B cell (primary cell): ENCODE results near the gene CUEDC2. TPM values are rescaled to one million over a fixed set of nuclear protein-coding genes. Genes with fewer than 3 reads are reported as not detected.

Experiments
- ATAC-seq: fragments of 200-7000 bp; cut with Tn5 transposase; one replicate; pipeline ENCODE4 v1.10.0; 2021; ENCODE audit warnings: low read depth, mild to moderate bottlenecking, moderate number of reproducible peaks, moderate library complexity
- CTCF ChIA-PET: fragments of 350-600 bp; sonication (Branson Sonifier 250); formaldehyde crosslinking; loops from one replicate; lab custom pipeline; 2021; ENCODE audit warnings: antibody characterized with exemption, inconsistent platforms; lab: Charles Lee
- POLR2A ChIA-PET: fragments of 350-600 bp; sonication (Branson Sonifier 250); formaldehyde crosslinking; loops from one replicate; lab custom pipeline; 2021; ENCODE audit warnings: antibody characterized with exemption; lab: Charles Lee
- DNase-seq: peaks from one replicate; pipeline ENCODE4 v3.0.0; 2013
- H2AFZ ChIP-seq: 2 replicates; pipeline ENCODE4 v1.6.1; 2012; ENCODE audit warnings: mild to moderate bottlenecking, low read depth, low read length; ENCODE audit not compliant: insufficient read depth, poor library complexity, severe bottlenecking
- H3K27ac ChIP-seq, 2 donors: 1 replicate in 1 of 2; 2 replicates in 1 of 2; pipeline ENCODE4 v1.5.1; 2012 to 2013; ENCODE audit warnings: low read length in 2 of 2, mild to moderate bottlenecking in 2 of 2, moderate library complexity in 1 of 2
- H3K27me3 ChIP-seq, 4 experiments: fragments of 200-600 bp in 1 of 4; sonication (generic) in 1 of 4; replicated peaks in 1 of 4; 1 replicate in 2 of 4; 2 replicates in 2 of 4; pipeline versions ENCODE4 v1.6.1 to v1.7.0; 2013 to 2016; ENCODE audit warnings: low read length in 3 of 4, mild to moderate bottlenecking in 2 of 4, mixed read lengths in 1 of 4, moderate library complexity in 1 of 4; ENCODE audit not compliant: insufficient read depth in 4 of 4, control insufficient read depth in 3 of 4; ENCODE audit errors: control extremely low read depth in 1 of 4
- H3K36me3 ChIP-seq, 2 experiments: replicated peaks in 1 of 2; 1 replicate in 1 of 2; 2 replicates in 1 of 2; pipeline versions ENCODE4 v1.6.1 to v1.7.1; 2013; ENCODE audit warnings: low read length in 1 of 2; ENCODE audit not compliant: insufficient read depth in 2 of 2, control insufficient read depth in 1 of 2; ENCODE audit errors: control extremely low read depth in 1 of 2, extremely low read depth in 1 of 2
- H3K4me1 ChIP-seq, 2 donors: fragments of 200-600 bp in 1 of 2; sonication (generic) in 1 of 2; 1 replicate in 1 of 2; 2 replicates in 1 of 2; pipeline versions ENCODE4 v1.5.1 to v1.6.1; 2013 to 2017; ENCODE audit warnings: low read length in 2 of 2; ENCODE audit not compliant: control insufficient read depth in 2 of 2, insufficient read depth in 2 of 2
- H3K4me2 ChIP-seq: replicated peaks from 2 replicates; pipeline ENCODE3; 2012; ENCODE audit warnings: mild to moderate bottlenecking, low read depth, low read length; ENCODE audit not compliant: poor library complexity, severe bottlenecking
- H3K4me3 ChIP-seq, 5 experiments: fragments of 200-600 bp in 1 of 5; sonication (generic) in 1 of 5; 1 replicate in 3 of 5; 2 replicates in 2 of 5; pipeline versions ENCODE4 v1.5.1 to v1.7.0; 2011 to 2016; ENCODE audit warnings: low read length in 4 of 5, mild to moderate bottlenecking in 4 of 5, low read depth in 2 of 5, control low read depth in 1 of 5, moderate library complexity in 1 of 5; ENCODE audit not compliant: insufficient read depth in 1 of 5; ENCODE audit errors: control extremely low read depth in 1 of 5, extremely low read depth in 1 of 5
- H3K79me2 ChIP-seq: fragments of 200-600 bp; sonication (generic); one replicate; pipeline ENCODE4 v1.6.0; 2016; ENCODE audit warnings: low read length; ENCODE audit not compliant: control insufficient read depth, insufficient read depth
- H3K9ac ChIP-seq: fragments of 200-600 bp; sonication (generic); 2 replicates; pipeline ENCODE4 v1.6.1; 2017; ENCODE audit warnings: mild to moderate bottlenecking, low read length, moderate library complexity
- H3K9me3 ChIP-seq, 3 donors: one replicate each; pipeline versions ENCODE4 v1.6.1 to v1.7.1; 2013; ENCODE audit warnings: low read length in 2 of 3; ENCODE audit not compliant: control insufficient read depth in 2 of 3, insufficient read depth in 1 of 3; ENCODE audit errors: control extremely low read depth in 1 of 3
- H4K20me1 ChIP-seq: 2 replicates; pipeline ENCODE4 v1.6.0; 2012; ENCODE audit warnings: mild to moderate bottlenecking, low read length; ENCODE audit not compliant: insufficient read depth, control insufficient read depth, poor library complexity, severe bottlenecking
- H3K27ac Mint-ChIP-seq: one replicate; pipeline ENCODE4 v1.8.0; 2021; ENCODE audit warnings: mixed read lengths
- H3K27me3 Mint-ChIP-seq: one replicate; pipeline ENCODE4 v1.8.0; 2021; ENCODE audit warnings: mixed read lengths
- H3K4me1 Mint-ChIP-seq: one replicate; pipeline ENCODE4 v1.8.0; 2021; ENCODE audit warnings: mixed read lengths
- H3K4me3 Mint-ChIP-seq: one replicate; pipeline ENCODE4 v1.8.0; 2021; ENCODE audit warnings: mixed read lengths
- H3K9me3 Mint-ChIP-seq: one replicate; pipeline ENCODE4 v1.8.0; 2022; ENCODE audit warnings: mixed read lengths; ENCODE audit not compliant: insufficient read depth
- EZH2 ChIP-seq: IDR thresholded peaks from 2 replicates; pipeline ENCODE4 v1.6.1; 2012; ENCODE audit warnings: borderline replicate concordance, low read depth, mild to moderate bottlenecking, moderate library complexity, low read length; ENCODE audit not compliant: insufficient read depth, poor library complexity, severe bottlenecking
- WGBS: methylation state at CpG from one replicate; pipeline ENCODE4 v1.1.5; 2013; ENCODE audit warnings: missing lambda C conversion rate; ENCODE audit not compliant: insufficient coverage; 5-methylcytosine and 5-hydroxymethylcytosine counted together
- intact Hi-C: fragments of 100-400 bp; cut with micrococcal nuclease; formaldehyde crosslinking; loops from one replicate; pipeline ENCODE4 v1.10.0; 2022
- polyA plus RNA-seq: library from polyadenylated mRNA; depleted of rRNA; stranded (reverse); fragments of >200 nt; gene quantifications from 2 replicates; pipeline ENCODE4 v1.2.3, GENCODE V29; 2012
- small RNA-seq: library from RNA; depleted of rRNA; stranded (forward); fragments of <200 nt; gene quantifications from one replicate; pipeline ENCODE3, GENCODE V24; 2012; ENCODE audit warnings: low replicate concordance, low read depth; ENCODE audit not compliant: insufficient read length
- total RNA-seq, 2 donors: library from RNA; stranded (reverse); fragments of 120-200 nt in 1 of 2; gene quantifications; 1 replicate in 1 of 2; 2 replicates in 1 of 2; pipeline versions ENCODE4 v1.2.3 to v1.2.4, GENCODE V29; 2013 to 2022
- TF ChIP-seq, protein P1 (sequence below): fragments of 200-600 bp; IDR thresholded peaks from one replicate; pipeline ENCODE4 v1.8.0; 2022; ENCODE audit warnings: antibody characterized with exemption, mild to moderate bottlenecking

Gene CUEDC2
- total and polyA plus RNA-seq, 2 donors (not counting 1 experiment from before 2014, with no cell fraction given): 35.6 to 49.4 TPM

DNA sequence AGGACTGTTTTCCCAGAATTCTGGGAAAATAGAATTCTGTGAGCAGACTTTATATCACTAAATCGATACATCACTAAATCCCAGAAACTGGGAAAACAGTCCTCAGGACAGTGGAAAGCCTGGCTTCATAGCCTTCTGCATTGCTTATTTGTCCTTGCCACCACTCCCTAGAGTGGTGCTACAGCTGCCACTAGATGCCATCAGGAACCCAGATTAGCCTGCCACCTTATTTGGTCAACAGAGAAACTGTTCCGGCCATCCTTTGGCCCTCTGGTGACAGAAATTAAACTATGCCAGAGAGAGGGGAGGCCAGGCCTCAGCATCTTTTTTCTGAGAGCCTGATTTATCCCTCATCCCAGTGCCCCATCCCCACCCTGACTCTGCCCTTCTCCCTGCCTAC, 56.5 kb downstream of the CUEDC2 start:
- TF ChIP-seq, protein P1, sequence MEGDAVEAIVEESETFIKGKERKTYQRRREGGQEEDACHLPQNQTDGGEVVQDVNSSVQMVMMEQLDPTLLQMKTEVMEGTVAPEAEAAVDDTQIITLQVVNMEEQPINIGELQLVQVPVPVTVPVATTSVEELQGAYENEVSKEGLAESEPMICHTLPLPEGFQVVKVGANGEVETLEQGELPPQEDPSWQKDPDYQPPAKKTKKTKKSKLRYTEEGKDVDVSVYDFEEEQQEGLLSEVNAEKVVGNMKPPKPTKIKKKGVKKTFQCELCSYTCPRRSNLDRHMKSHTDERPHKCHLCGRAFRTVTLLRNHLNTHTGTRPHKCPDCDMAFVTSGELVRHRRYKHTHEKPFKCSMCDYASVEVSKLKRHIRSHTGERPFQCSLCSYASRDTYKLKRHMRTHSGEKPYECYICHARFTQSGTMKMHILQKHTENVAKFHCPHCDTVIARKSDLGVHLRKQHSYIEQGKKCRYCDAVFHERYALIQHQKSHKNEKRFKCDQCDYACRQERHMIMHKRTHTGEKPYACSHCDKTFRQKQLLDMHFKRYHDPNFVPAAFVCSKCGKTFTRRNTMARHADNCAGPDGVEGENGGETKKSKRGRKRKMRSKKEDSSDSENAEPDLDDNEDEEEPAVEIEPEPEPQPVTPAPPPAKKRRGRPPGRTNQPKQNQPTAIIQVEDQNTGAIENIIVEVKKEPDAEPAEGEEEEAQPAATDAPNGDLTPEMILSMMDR: no peak
- no peak for TF ChIP-seq EZH2
- Histone ChIP-seq H3K36me3 (peaks cover 1 to 63% of the 10 kb centered on the region in 2 experiments), H3K9me3 (no peaks in the 10 kb centered on the region), H3K4me3 (no peak overlapping the region), H4K20me1 (no peaks in the 10 kb centered on the region), H3K4me1 (no peaks in the 10 kb centered on the region), H3K4me2 (no peak overlapping the region), H3K9ac (no peak overlapping the region), H3K79me2 (no peaks in the 10 kb centered on the region), H3K27ac (no peak overlapping the region), H2AFZ (no peak overlapping the region), H3K27me3 (no peaks in the 10 kb centered on the region)
- 93% methylated on average over 2 of the region's 2 CpGs for WGBS
- no peak overlapping the region for H3K27ac Mint-ChIP-seq
- intact Hi-C loops: no loop called here
- ChIA-PET POLR2A (no interaction called here), CTCF (interaction anchor here (1.1 to 1.5 kb wide), 3 partner anchors 13 to 156 kb away, joined by 3 to 4 read pairs (median 4); no protein-coding TSS in a partner anchor)
- no peaks in the 10 kb centered on the region for H3K27me3 Mint-ChIP-seq
- no peaks in the 10 kb centered on the region for H3K9me3 Mint-ChIP-seq
- ATAC-seq: no peak
- H3K4me3 Mint-ChIP-seq: no peak overlapping the region
- no peaks in the 10 kb centered on the region for H3K4me1 Mint-ChIP-seq
- DNase-seq: no peak

DNA sequence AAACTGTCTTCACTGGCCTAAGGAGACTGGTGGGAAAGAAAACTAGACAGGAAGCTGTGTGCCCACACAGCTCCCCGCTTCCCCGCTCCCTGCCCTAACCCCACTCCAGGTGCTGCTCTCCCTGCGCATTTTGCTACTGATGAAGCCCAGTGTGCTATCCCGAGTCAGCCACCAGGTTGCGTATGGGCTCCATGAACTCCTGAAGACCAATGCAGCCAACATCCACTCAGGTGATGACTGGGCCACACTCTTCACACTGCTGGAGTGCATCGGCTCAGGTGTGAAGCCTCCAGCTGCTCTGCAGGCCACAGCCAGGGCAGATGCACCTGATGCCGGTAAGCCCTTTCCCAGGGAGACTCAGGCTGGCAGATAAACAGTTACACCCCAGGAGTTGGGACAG, 57.1 kb downstream of the CUEDC2 start:
- Histone ChIP-seq H2AFZ (no peak overlapping the region), H3K9me3 (no peaks in the 10 kb centered on the region), H3K4me3 (no peak overlapping the region), H3K79me2 (no peaks in the 10 kb centered on the region), H3K9ac (no peak overlapping the region), H3K4me2 (no peak overlapping the region), H4K20me1 (no peaks in the 10 kb centered on the region), H3K27ac (no peak overlapping the region), H3K27me3 (no peaks in the 10 kb centered on the region), H3K36me3 (peaks cover 5 to 64% of the 10 kb centered on the region in 2 experiments), H3K4me1 (no peaks in the 10 kb centered on the region)
- POLR2A ChIA-PET: no interaction called here
- H3K4me3 Mint-ChIP-seq: no peak overlapping the region
- no peaks in the 10 kb centered on the region for H3K9me3 Mint-ChIP-seq
- DNase-seq (peak; percentile 27), ATAC-seq (no peak)
- CTCF ChIA-PET: interaction anchor here (0.7 to 1.1 kb wide), 2 partner anchors 12 to 257 kb away, joined by 3 to 4 read pairs; no protein-coding TSS in a partner anchor
- no peaks in the 10 kb centered on the region for H3K27me3 Mint-ChIP-seq
- H3K4me1 Mint-ChIP-seq: no peaks in the 10 kb centered on the region
- TF ChIP-seq, protein P1: no peak
- no peak for TF ChIP-seq EZH2
- 100% methylated on average over 7 of the region's 7 CpGs for WGBS
- intact Hi-C loops: no loop called here
- H3K27ac Mint-ChIP-seq: no peak overlapping the region

Small RNA genes lying within 50 kb of the gene (small RNA-seq; reads per million reads assigned to genes)
- 8.5 reads per million, percentile 81 among the genes with 10 or more reads in this experiment for gene MIR146B

Other genes with a start within 250 kb of the CUEDC2 start
- not detected in 2 replicates for gene ELOVL3, start 206.3 kb downstream of the CUEDC2 start, total RNA-seq
- gene ELOVL3, start 206.3 kb downstream of the CUEDC2 start, polyA plus RNA-seq: not detected in 2 replicates
- not detected in 2 replicates for gene PITX3, start 191.1 kb downstream of the CUEDC2 start, total RNA-seq
- gene PITX3, start 191.1 kb downstream of the CUEDC2 start, polyA plus RNA-seq: not detected in 2 replicates
- 39.3 and 41.2 TPM in 2 replicates for gene GBF1, start 187.0 kb downstream of the CUEDC2 start, total RNA-seq
- gene GBF1, start 187.0 kb downstream of the CUEDC2 start, polyA plus RNA-seq: 20.8 and 21.7 TPM in 2 replicates
- gene NFKB2, start 36.9 kb downstream of the CUEDC2 start, total RNA-seq: 377 and 398 TPM in 2 replicates
- 255 and 326 TPM in 2 replicates for gene NFKB2, start 36.9 kb downstream of the CUEDC2 start, polyA plus RNA-seq
- 0.81 and 1.6 TPM in 2 replicates for gene PSD, start 13.8 kb downstream of the CUEDC2 start, total RNA-seq
- 0.40 and 0.52 TPM in 2 replicates for gene PSD, start 13.8 kb downstream of the CUEDC2 start, polyA plus RNA-seq
- gene FBXL15, start 11.7 kb downstream of the CUEDC2 start, total RNA-seq: 15.5 and 17.0 TPM in 2 replicates
- gene FBXL15, start 11.7 kb downstream of the CUEDC2 start, polyA plus RNA-seq: 17.3 and 20.7 TPM in 2 replicates
- 0.32 and 0.83 TPM in 2 replicates for gene C10orf95, start 19.0 kb upstream of the CUEDC2 start, total RNA-seq
- gene C10orf95, start 19.0 kb upstream of the CUEDC2 start, polyA plus RNA-seq: 0.36 and 0.63 TPM in 2 replicates
- 48.8 and 58.3 TPM in 2 replicates for gene ACTR1A, start 70.1 kb upstream of the CUEDC2 start, total RNA-seq
- 38.3 and 40.9 TPM in 2 replicates for gene ACTR1A, start 70.1 kb upstream of the CUEDC2 start, polyA plus RNA-seq
- 13.3 and 16.7 TPM in 2 replicates for gene SUFU, start 71.4 kb upstream of the CUEDC2 start, total RNA-seq
- 4.8 and 5.2 TPM in 2 replicates for gene SUFU, start 71.4 kb upstream of the CUEDC2 start, polyA plus RNA-seq
- gene TRIM8, start 211.9 kb upstream of the CUEDC2 start, total RNA-seq: 74.4 and 85.7 TPM in 2 replicates
- 40.2 and 44.9 TPM in 2 replicates for gene TRIM8, start 211.9 kb upstream of the CUEDC2 start, polyA plus RNA-seq